ENCODE results near the gene PTRHD1. TPM values are rescaled to one million over a fixed set of nuclear protein-coding genes. Genes with fewer than 3 reads are reported as not detected.

Gene PTRHD1
- total and polyA plus RNA-seq, 10 of the 15 experiments (the other 5 are each of a cell fraction or from before 2014, with no cell fraction given), result 15.9 to 64.2 (median 45.0) TPM

DNA sequence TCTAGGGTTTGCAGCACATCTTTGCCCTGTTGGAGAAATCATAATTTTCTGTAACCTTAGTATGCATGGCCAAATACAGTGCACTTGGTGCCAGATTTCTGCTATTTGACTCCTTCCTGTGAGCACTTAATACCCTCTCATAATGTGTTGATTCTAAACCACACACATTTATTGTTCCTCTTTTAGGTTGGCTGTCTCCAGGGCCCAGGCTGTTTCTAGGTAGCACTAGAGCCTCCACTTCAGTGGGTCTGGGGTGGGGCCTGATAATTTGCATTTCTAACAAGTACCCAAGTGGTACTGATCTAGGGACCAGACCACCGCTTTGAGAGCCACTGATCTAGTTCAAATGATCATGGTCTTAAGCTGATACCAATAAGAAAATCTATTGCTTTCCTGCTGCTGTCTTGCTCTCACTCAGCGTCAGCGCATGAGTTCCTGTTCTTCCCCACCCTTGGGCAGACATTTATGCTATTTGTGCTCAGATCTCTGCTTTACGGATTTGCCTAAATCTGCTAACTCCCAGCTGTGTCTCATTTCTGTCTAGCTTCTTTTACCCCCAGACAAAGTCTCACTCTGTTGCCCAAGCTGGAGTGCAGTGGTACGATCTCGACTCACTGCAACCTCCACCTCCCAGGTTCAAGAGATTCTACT is 7.4 kb downstream of the PTRHD1 start:
- ChIA-PET RAD21 (ENCODE audit: unreplicated experiment) (interaction anchor here (0.7 kb wide), 2 partner anchors 10 to 343 kb away, joined by 3 to 4 read pairs; no protein-coding TSS in a partner anchor), POLR2A (interaction anchor here (0.6 to 1.0 kb wide), 2 partner anchors 11 to 25 kb away, joined by 4 to 5 read pairs; no protein-coding TSS in a partner anchor), CTCF (interaction anchor here (0.6 kb wide), 1 partner anchor 8 kb away, joined by 3 read pairs; no protein-coding TSS in a partner anchor), SMC1A (ENCODE audit: uncharacterized antibody, unreplicated experiment) (interaction anchor here (0.7 to 1.5 kb wide), 2 partner anchors 8 to 291 kb away, joined by 3 to 5 read pairs; no protein-coding TSS in a partner anchor)
- FAIRE-seq (peak; percentile 77), DNase-seq (ENCODE audit: low read depth, low spot score) (peak; percentile 27), ATAC-seq (peak; percentile 99)
- H2AFZ ChIP-seq (ENCODE audit: control insufficient read depth, low read depth, low read length), result peak overlapping the region; percentile 60
- no peaks in the 10 kb centered on the region for H3K79me2 ChIP-seq (ENCODE audit: control insufficient read depth, insufficient read depth, low read length)
- no peaks in the 10 kb centered on the region for H3K27me3 ChIP-seq (replicated peaks in 1 of 2; ENCODE audit: control insufficient read depth in 2 of 2, insufficient read depth in 2 of 2, low read length in 1 of 2)
- in situ Hi-C loops (cut with MboI), result no loop called here
- H3K27ac ChIP-seq (ENCODE audit: control insufficient read depth, insufficient read depth), result peak overlapping the region; percentile 68
- BruUV-seq (replicated peaks), result no TSS peak
- peak overlapping the region; percentile 51; the same call in 1 of the 2 replicates for H3K4me2 ChIP-seq (ENCODE audit: control insufficient read depth, insufficient read depth)
- intact Hi-C loops (cut with micrococcal nuclease; ENCODE audit: unreplicated experiment), result no loop called here
- no peak overlapping the region for H3K4me3 ChIP-seq
- TF ChIP-seq BHLHE40 (IDR thresholded peaks at IDR 0.05; ENCODE audit: borderline replicate concordance in 1 of 2, low read depth in 2 of 2, low read length in 1 of 2), result 0 out of 4 replicates have a peak, but pooled peaks of 1 of the 2 experiments have one; percentile 7
- no peak for TF ChIP-seq CHD1 (IDR thresholded peaks at IDR 0.05; ENCODE audit: low read depth, low read length)
- peak; percentile 45 for TF ChIP-seq RUNX3 (IDR thresholded peaks at IDR 0.05; ENCODE audit: low read length)
- WGBS (ENCODE audit: insufficient coverage, insufficient replicate concordance, low lambda C conversion rate, missing lambda C conversion rate), result 3% methylated on average over 6 of the region's 6 CpGs
- H3K36me3 ChIP-seq (ENCODE audit: control insufficient read depth in 2 of 2, insufficient read depth in 2 of 2, low read length in 1 of 2), result no peaks in the 10 kb centered on the region
- H4K20me1 ChIP-seq (ENCODE audit: control insufficient read depth, insufficient read depth), result no peaks in the 10 kb centered on the region
- H3K9me3 ChIP-seq (replicated peaks; ENCODE audit: control insufficient read depth, insufficient read depth, low read length), result peaks cover 5% of the 10 kb centered on the region; the same call in 2 of the 3 replicates
- H3K4me1 ChIP-seq (ENCODE audit: control insufficient read depth, insufficient read depth, low read length), result peaks cover 3% of the 10 kb centered on the region; the same call in 1 of the 2 replicates
- no peak overlapping the region for H3K9ac ChIP-seq (ENCODE audit: control insufficient read depth, insufficient read depth, low read length)

DNA sequence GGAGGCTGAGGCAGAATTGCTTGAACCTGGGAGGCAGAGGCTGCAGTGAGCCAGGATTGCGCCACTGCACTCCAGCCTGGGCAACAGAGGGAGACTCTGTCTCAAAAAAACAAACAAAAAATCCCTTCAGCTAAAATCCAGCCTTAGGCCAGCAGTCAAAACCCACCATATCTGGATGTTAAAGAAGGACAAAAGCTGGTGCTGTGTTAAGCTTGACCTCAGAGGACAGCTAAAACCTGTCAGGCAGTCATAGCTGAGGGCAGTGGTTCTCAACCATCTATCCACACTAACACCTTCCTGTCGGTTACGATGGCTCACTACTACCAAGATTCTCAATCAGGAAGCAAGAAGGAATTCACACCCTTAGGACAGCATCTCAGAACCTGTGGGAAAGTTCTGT is 9.6 kb downstream of the PTRHD1 start:
- Histone ChIP-seq H3K36me3 (ENCODE audit: control insufficient read depth in 2 of 2, insufficient read depth in 2 of 2, low read length in 1 of 2) (no peaks in the 10 kb centered on the region), H3K79me2 (ENCODE audit: control insufficient read depth, insufficient read depth, low read length) (no peaks in the 10 kb centered on the region), H3K4me1 (ENCODE audit: control insufficient read depth, insufficient read depth, low read length) (peaks cover 3% of the 10 kb centered on the region; the same call in 1 of the 2 replicates), H3K9ac (ENCODE audit: control insufficient read depth, insufficient read depth, low read length) (no peak overlapping the region), H3K9me3 (replicated peaks; ENCODE audit: control insufficient read depth, insufficient read depth, low read length) (peaks cover 5% of the 10 kb centered on the region; the same call in 2 of the 3 replicates), H4K20me1 (ENCODE audit: control insufficient read depth, insufficient read depth) (no peaks in the 10 kb centered on the region), H3K27ac (ENCODE audit: control insufficient read depth, insufficient read depth) (no peak overlapping the region), H3K27me3 (replicated peaks in 1 of 2; ENCODE audit: control insufficient read depth in 2 of 2, insufficient read depth in 2 of 2, low read length in 1 of 2) (no peaks in the 10 kb centered on the region), H3K4me2 (ENCODE audit: control insufficient read depth, insufficient read depth) (no peak overlapping the region), H2AFZ (ENCODE audit: control insufficient read depth, low read depth, low read length) (no peak overlapping the region), H3K4me3 (no peak overlapping the region)
- CTCF ChIA-PET, result interaction anchor here (0.6 to 1.5 kb wide), 4 partner anchors 13 to 171 kb away, joined by 3 to 4 read pairs (median 3); no protein-coding TSS in a partner anchor
- SMC1A ChIA-PET (ENCODE audit: uncharacterized antibody, unreplicated experiment), result interaction anchor here (0.7 to 1.2 kb wide), 2 partner anchors 9 to 55 kb away, joined by 3 to 4 read pairs; partner anchors contain the start of genes CENPO and PTRHD1
- POLR2A ChIA-PET, result interaction anchor here (0.6 kb wide), 1 partner anchor 28 kb away, joined by 4 read pairs; no protein-coding TSS in a partner anchor
- intact Hi-C loops (cut with micrococcal nuclease; ENCODE audit: unreplicated experiment) (no loop called here), in situ Hi-C loops (cut with MboI) (no loop called here)
- WGBS (ENCODE audit: insufficient coverage, insufficient replicate concordance, low lambda C conversion rate, missing lambda C conversion rate), result 100% methylated on average over 3 of the region's 3 CpGs
- DNase-seq (ENCODE audit: low read depth, low spot score) (no peak), FAIRE-seq (no peak), ATAC-seq (no peak)
- no TSS peak for BruUV-seq (replicated peaks)
- RAD21 ChIA-PET (ENCODE audit: unreplicated experiment), result interaction anchor here (0.8 kb wide), 1 partner anchor 9 kb away, joined by 4 read pairs; no protein-coding TSS in a partner anchor
- TF ChIP-seq POU2F2 (IDR thresholded peaks at IDR 0.05; ENCODE audit: borderline replicate concordance, low read depth, low read length), result no peak
- TF ChIP-seq, protein P1, sequence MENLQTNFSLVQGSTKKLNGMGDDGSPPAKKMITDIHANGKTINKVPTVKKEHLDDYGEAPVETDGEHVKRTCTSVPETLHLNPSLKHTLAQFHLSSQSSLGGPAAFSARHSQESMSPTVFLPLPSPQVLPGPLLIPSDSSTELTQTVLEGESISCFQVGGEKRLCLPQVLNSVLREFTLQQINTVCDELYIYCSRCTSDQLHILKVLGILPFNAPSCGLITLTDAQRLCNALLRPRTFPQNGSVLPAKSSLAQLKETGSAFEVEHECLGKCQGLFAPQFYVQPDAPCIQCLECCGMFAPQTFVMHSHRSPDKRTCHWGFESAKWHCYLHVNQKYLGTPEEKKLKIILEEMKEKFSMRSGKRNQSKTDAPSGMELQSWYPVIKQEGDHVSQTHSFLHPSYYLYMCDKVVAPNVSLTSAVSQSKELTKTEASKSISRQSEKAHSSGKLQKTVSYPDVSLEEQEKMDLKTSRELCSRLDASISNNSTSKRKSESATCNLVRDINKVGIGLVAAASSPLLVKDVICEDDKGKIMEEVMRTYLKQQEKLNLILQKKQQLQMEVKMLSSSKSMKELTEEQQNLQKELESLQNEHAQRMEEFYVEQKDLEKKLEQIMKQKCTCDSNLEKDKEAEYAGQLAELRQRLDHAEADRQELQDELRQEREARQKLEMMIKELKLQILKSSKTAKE (IDR thresholded peaks at IDR 0.05; ENCODE audit: low read depth, poor library complexity, severe bottlenecking), result no peak
- TF ChIP-seq GABPA (IDR thresholded peaks at IDR 0.05; ENCODE audit: low read depth), result no peak
- no peak for TF ChIP-seq ZNF24 (IDR thresholded peaks at IDR 0.05)
- no peak for TF ChIP-seq RAD21 (IDR thresholded peaks at IDR 0.05; ENCODE audit: insufficient read depth, low read depth, low read length)
